ENCODE data around the gene USP49.

DNA sequence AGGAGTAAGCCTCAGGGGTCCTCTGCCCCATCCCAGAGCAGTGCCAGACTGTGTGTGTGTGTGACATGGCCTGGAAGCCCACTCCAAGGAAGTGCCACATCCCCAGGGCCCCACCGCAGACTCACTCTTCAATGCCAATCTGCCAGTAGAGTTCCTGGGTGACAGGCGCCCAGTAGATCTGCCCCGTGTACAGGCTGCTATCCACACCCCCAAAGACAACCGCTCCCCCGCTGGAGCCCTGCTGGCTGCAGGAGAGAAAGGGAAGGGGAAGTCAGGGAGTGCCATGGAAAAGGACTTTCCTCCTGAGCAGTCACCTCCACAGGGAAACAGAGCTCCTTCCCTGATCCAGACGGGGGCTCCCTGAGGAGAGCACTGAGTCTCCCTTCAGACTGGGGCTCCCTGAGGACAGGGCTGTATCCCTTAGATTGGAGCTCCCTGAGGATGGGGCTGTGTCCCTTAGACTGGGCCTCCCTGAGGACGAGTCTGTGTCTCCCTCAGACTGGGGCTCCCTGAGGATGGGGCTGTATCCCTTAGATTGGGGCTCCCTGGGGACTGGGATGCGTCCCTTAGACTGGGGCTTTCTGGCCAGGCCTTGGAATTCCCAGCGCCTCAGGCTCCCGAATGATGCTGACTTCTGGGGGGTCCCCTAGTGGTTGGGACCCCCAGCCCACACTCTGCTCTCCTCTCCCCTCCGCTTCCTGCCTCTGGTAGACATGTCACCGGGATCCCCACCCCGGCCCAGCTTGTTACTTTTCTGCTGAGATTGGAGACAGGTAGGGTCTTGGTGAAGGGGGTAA is 154.6 kb downstream of the USP49 start:
- TF ChIP-seq, protein P1, sequence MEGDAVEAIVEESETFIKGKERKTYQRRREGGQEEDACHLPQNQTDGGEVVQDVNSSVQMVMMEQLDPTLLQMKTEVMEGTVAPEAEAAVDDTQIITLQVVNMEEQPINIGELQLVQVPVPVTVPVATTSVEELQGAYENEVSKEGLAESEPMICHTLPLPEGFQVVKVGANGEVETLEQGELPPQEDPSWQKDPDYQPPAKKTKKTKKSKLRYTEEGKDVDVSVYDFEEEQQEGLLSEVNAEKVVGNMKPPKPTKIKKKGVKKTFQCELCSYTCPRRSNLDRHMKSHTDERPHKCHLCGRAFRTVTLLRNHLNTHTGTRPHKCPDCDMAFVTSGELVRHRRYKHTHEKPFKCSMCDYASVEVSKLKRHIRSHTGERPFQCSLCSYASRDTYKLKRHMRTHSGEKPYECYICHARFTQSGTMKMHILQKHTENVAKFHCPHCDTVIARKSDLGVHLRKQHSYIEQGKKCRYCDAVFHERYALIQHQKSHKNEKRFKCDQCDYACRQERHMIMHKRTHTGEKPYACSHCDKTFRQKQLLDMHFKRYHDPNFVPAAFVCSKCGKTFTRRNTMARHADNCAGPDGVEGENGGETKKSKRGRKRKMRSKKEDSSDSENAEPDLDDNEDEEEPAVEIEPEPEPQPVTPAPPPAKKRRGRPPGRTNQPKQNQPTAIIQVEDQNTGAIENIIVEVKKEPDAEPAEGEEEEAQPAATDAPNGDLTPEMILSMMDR (IDR thresholded peaks at IDR 0.05), result no peak
- no peak for TF ChIP-seq ZFX (IDR thresholded peaks at IDR 0.05; ENCODE audit: borderline replicate concordance)

Data from 22Rv1 (cell line).